A673 (cell line): Measurements from ENCODE around the gene MGP.
A peak's percentile ranks its signal among the peaks of the same experiment; 100 is the strongest.

Experiments
- CTCF ChIP-seq: fragments of 300-800, 200-600 bp; sonication (generic); conservative IDR thresholded peaks from 2 replicates; pipeline ENCODE4 v1.5.1; 2017; ENCODE audit warnings: low read depth, mild to moderate bottlenecking, antibody characterized with exemption, low read length, moderate library complexity, mixed read lengths
- EZH2 ChIP-seq: fragments of 200-600 bp; sonication (generic); IDR thresholded peaks from 2 replicates; pipeline ENCODE4 v1.6.1; 2017; ENCODE audit warnings: borderline replicate concordance, low read depth, mild to moderate bottlenecking, mixed read lengths, antibody characterized with exemption, low read length; ENCODE audit not compliant: poor library complexity, severe bottlenecking

GRCh38 chr12:14845350-14845750 is 40.3 kb downstream of the MGP start:
- peak; percentile 84 for TF ChIP-seq CTCF
- no peak for TF ChIP-seq EZH2
